Measurements from ENCODE around the gene SEMA4A. TPM values are rescaled to one million over a fixed set of nuclear protein-coding genes. Genes with fewer than 3 reads are reported as not detected.

The SEMA4A gene
- total and polyA plus RNA-seq, 9 of the 15 experiments (the other 6 are each of a cell fraction or from before 2014, with no cell fraction given): 0.04 to 1.7 (median 0.45) TPM

DNA sequence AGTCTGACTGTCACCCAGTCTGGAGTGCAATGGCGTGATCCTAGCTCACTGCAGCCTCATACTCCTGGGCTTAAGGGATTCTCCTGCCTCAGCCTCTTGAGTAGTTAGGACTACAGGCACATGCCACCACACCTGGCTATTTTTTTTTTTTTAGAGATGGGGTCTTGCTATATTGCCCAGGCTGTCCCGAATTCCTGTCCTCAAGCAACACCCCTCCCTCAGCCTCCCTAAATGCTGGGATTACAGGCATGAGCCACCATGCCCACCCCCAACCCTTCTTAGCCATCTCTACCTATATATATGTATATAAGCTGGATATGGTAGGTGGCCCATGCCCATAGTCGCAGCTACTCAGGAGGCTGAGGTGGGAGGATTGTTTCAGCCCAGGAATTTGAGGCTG is 27.1 kb downstream of the SEMA4A start:
- no peaks in the 10 kb centered on the region for H3K36me3 ChIP-seq (ENCODE audit: control insufficient read depth, insufficient read depth, low read length)
- H3K27ac ChIP-seq (ENCODE audit: extremely low read depth, low read depth, low read length): no peak overlapping the region
- no peaks in the 10 kb centered on the region for H3K27me3 ChIP-seq (ENCODE audit: control insufficient read depth in 2 of 2, insufficient read depth in 2 of 2, low read length in 2 of 2)
- H3K9ac ChIP-seq (ENCODE audit: insufficient read depth in 1 of 2, low read depth in 2 of 2, low read length in 2 of 2): no peak overlapping the region
- no peak overlapping the region for H3K4me2 ChIP-seq (ENCODE audit: insufficient read depth, low read length)
- H3K4me3 ChIP-seq: no peak overlapping the region
- in situ Hi-C loops (cut with MboI): no loop called here
- ATAC-seq: no peak
- DNase-seq (ENCODE audit: extremely low read depth in 1 of 4, low spot score in 3 of 4): no peak
- H3K79me2 ChIP-seq (ENCODE audit: control insufficient read depth, insufficient read depth, low read length): no peaks in the 10 kb centered on the region
- no peaks in the 10 kb centered on the region for H3K9me1 ChIP-seq (ENCODE audit: control insufficient read depth, insufficient read depth, low read length)
- 92% methylated on average over 3 of the region's 3 CpGs for WGBS (ENCODE audit: insufficient coverage, low coverage, missing lambda C conversion rate)
- TF ChIP-seq ZSCAN32 (CRISPR knock-in tag; IDR thresholded peaks at IDR 0.05) (no peak), ZNF121 (CRISPR knock-in tag; conservative IDR thresholded peaks at IDR 0.05) (peak; percentile 71)
- TF ChIP-seq, protein P1, sequence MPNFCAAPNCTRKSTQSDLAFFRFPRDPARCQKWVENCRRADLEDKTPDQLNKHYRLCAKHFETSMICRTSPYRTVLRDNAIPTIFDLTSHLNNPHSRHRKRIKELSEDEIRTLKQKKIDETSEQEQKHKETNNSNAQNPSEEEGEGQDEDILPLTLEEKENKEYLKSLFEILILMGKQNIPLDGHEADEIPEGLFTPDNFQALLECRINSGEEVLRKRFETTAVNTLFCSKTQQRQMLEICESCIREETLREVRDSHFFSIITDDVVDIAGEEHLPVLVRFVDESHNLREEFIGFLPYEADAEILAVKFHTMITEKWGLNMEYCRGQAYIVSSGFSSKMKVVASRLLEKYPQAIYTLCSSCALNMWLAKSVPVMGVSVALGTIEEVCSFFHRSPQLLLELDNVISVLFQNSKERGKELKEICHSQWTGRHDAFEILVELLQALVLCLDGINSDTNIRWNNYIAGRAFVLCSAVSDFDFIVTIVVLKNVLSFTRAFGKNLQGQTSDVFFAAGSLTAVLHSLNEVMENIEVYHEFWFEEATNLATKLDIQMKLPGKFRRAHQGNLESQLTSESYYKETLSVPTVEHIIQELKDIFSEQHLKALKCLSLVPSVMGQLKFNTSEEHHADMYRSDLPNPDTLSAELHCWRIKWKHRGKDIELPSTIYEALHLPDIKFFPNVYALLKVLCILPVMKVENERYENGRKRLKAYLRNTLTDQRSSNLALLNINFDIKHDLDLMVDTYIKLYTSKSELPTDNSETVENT (CRISPR knock-in tag; IDR thresholded peaks at IDR 0.05): no peak
- H2AFZ ChIP-seq (ENCODE audit: low read depth, low read length): no peak overlapping the region
- H3K4me1 ChIP-seq (replicated peaks in 1 of 2; ENCODE audit: control insufficient read depth in 2 of 2, insufficient read depth in 2 of 2, low read length in 2 of 2): peaks cover 15 to 27% of the 10 kb centered on the region in 2 experiments; a peak in 4 of 5 replicates
- POLR2A ChIA-PET: interaction anchor here (1.2 kb wide), 1 partner anchor 32 kb away, joined by 4 read pairs; the partner anchor contains the start of gene PMF1
- no peaks in the 10 kb centered on the region for H3K9me3 ChIP-seq (replicated peaks; ENCODE audit: control insufficient read depth, insufficient read depth, low read depth, low read length)
- H4K20me1 ChIP-seq (replicated peaks; ENCODE audit: control insufficient read depth, insufficient read depth, low read length): no peaks in the 10 kb centered on the region
- no peak for FAIRE-seq
- intact Hi-C loops (cut with micrococcal nuclease): no loop called here
- CTCF ChIA-PET (ENCODE audit: low intra/inter-chr PET ratio): no interaction called here
- BruUV-seq (replicated peaks): no TSS peak
